Astrocyte (in vitro differentiated cells and primary cell): ENCODE data around the gene LRRC30. TPM values are rescaled to one million over a fixed set of nuclear protein-coding genes. Genes with fewer than 3 reads are reported as not detected.

Experiments
- DNase-seq: peaks from one replicate; pipeline ENCODE4 v3.0.0-alpha.2; 2010; ENCODE audit warnings: low read depth
- FAIRE-seq: peaks from 2 replicates; lab custom pipeline; 2011; peaks lifted over from hg19 to GRCh38; lab: Jason Lieb, UNC
- H2AFZ ChIP-seq: 2 replicates; pipeline ENCODE4 v1.6.0; 2012; ENCODE audit warnings: low read depth, low read length, inconsistent platforms
- H3K27ac ChIP-seq: 2 replicates; pipeline ENCODE4 v1.5.1; 2011; ENCODE audit warnings: low read depth, low read length, inconsistent platforms
- H3K27me3 ChIP-seq: 2 replicates; pipeline ENCODE4 v1.6.0; 2011; ENCODE audit warnings: low read length, inconsistent platforms; ENCODE audit not compliant: insufficient read depth
- H3K36me3 ChIP-seq: 2 replicates; pipeline ENCODE4 v1.5.1; 2011; ENCODE audit warnings: low read length, inconsistent platforms; ENCODE audit not compliant: insufficient read depth
- H3K4me1 ChIP-seq: 2 replicates; pipeline ENCODE4 v1.5.1; 2011; ENCODE audit warnings: low read length, inconsistent platforms; ENCODE audit not compliant: insufficient read depth
- H3K4me2 ChIP-seq: 2 replicates; pipeline ENCODE4 v1.6.0; 2012; ENCODE audit warnings: low read length, inconsistent platforms
- H3K4me3 ChIP-seq: 2 replicates; pipeline ENCODE4 v1.5.1; 2011; ENCODE audit warnings: low read depth, mild to moderate bottlenecking, low read length, inconsistent platforms; ENCODE audit not compliant: insufficient read depth
- H3K79me2 ChIP-seq: 2 replicates; pipeline ENCODE4 v1.6.0; 2012; ENCODE audit warnings: mild to moderate bottlenecking, low read length, inconsistent platforms; ENCODE audit not compliant: insufficient read depth
- H3K9ac ChIP-seq: 2 replicates; pipeline ENCODE4 v1.6.0; 2012; ENCODE audit warnings: mild to moderate bottlenecking, low read length, inconsistent platforms
- H3K9me3 ChIP-seq: 2 replicates; pipeline ENCODE4 v1.5.1; 2012; ENCODE audit warnings: low read depth, mild to moderate bottlenecking, low read length, inconsistent platforms; ENCODE audit not compliant: insufficient read depth
- H4K20me1 ChIP-seq: 2 replicates; pipeline ENCODE4 v1.6.0; 2012; ENCODE audit warnings: low read length, inconsistent platforms; ENCODE audit not compliant: insufficient read depth
- H3K27ac Mint-ChIP-seq: one replicate; pipeline ENCODE4 v1.8.0; 2021; ENCODE audit warnings: mild to moderate bottlenecking, mixed read lengths; ENCODE audit not compliant: unreplicated experiment
- H3K27me3 Mint-ChIP-seq: one replicate; pipeline ENCODE4 v1.8.0; 2021; ENCODE audit warnings: low read depth, mixed read lengths; ENCODE audit not compliant: unreplicated experiment
- H3K36me3 Mint-ChIP-seq: one replicate; pipeline ENCODE4 v1.8.0; 2021; ENCODE audit warnings: low read depth, mixed read lengths; ENCODE audit not compliant: unreplicated experiment
- H3K4me1 Mint-ChIP-seq: one replicate; pipeline ENCODE4 v1.8.0; 2021; ENCODE audit warnings: low read depth, mixed read lengths; ENCODE audit not compliant: unreplicated experiment
- H3K4me3 Mint-ChIP-seq: one replicate; pipeline ENCODE4 v1.8.0; 2021; ENCODE audit warnings: mild to moderate bottlenecking, moderate library complexity, mixed read lengths; ENCODE audit not compliant: unreplicated experiment
- H3K9me3 Mint-ChIP-seq: one replicate; pipeline ENCODE4 v1.8.0; 2021; ENCODE audit warnings: mild to moderate bottlenecking, mixed read lengths; ENCODE audit not compliant: unreplicated experiment
- EZH2 ChIP-seq: IDR thresholded peaks from 2 replicates; pipeline ENCODE4 v1.6.1; 2012; ENCODE audit warnings: mild to moderate bottlenecking, low read length, inconsistent platforms; ENCODE audit not compliant: insufficient read depth
- total RNA-seq: library from RNA; stranded (reverse); gene quantifications from 2 replicates; pipeline ENCODE4 v1.2.1, GENCODE V29; 2021
- TF ChIP-seq, protein P1 (sequence below): IDR thresholded peaks from 2 replicates; pipeline ENCODE4 v1.5.1; 2011; ENCODE audit warnings: low read depth, mild to moderate bottlenecking, inconsistent platforms, low read length, moderate library complexity; ENCODE audit not compliant: insufficient read depth

Gene LRRC30
- total RNA-seq, 1 donor from 2014 or later = not detected

DNA sequence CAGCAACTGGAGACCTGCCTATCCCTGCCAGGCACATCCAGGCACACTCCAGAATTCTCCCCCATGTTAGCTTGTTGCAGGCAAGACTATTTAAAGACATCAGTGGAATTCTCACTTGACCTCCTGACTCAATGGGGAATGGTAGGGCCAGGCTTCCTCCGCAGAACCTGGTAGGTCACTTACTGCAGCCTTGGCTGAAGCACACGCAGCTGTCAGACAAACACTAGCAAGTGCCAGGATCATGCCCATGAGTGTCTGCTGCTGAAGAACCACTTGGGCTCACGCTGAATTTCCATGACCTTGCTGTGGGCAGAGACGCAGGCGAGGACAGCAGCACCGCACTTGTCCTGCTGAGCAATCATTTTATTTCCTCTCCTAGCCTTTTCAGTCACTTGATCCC, 3.2 kb downstream of the LRRC30 start:
- Histone ChIP-seq H3K27me3 (no peaks in the 10 kb centered on the region), H4K20me1 (no peaks in the 10 kb centered on the region), H2AFZ (no peak overlapping the region), H3K27ac (no peak overlapping the region), H3K4me1 (no peaks in the 10 kb centered on the region), H3K9me3 (no peaks in the 10 kb centered on the region), H3K9ac (no peak overlapping the region), H3K4me2 (no peak overlapping the region), H3K79me2 (no peaks in the 10 kb centered on the region), H3K36me3 (no peaks in the 10 kb centered on the region), H3K4me3 (no peak overlapping the region)
- Mint-ChIP-seq H3K4me3 (no peak overlapping the region), H3K4me1 (no peaks in the 10 kb centered on the region), H3K36me3 (peaks cover 1% of the 10 kb centered on the region), H3K27me3 (peaks cover 36% of the 10 kb centered on the region), H3K9me3 (no peaks in the 10 kb centered on the region), H3K27ac (no peak overlapping the region)
- DNase-seq (no peak), FAIRE-seq (no peak)
- TF ChIP-seq EZH2 = no peak
- TF ChIP-seq, protein P1, sequence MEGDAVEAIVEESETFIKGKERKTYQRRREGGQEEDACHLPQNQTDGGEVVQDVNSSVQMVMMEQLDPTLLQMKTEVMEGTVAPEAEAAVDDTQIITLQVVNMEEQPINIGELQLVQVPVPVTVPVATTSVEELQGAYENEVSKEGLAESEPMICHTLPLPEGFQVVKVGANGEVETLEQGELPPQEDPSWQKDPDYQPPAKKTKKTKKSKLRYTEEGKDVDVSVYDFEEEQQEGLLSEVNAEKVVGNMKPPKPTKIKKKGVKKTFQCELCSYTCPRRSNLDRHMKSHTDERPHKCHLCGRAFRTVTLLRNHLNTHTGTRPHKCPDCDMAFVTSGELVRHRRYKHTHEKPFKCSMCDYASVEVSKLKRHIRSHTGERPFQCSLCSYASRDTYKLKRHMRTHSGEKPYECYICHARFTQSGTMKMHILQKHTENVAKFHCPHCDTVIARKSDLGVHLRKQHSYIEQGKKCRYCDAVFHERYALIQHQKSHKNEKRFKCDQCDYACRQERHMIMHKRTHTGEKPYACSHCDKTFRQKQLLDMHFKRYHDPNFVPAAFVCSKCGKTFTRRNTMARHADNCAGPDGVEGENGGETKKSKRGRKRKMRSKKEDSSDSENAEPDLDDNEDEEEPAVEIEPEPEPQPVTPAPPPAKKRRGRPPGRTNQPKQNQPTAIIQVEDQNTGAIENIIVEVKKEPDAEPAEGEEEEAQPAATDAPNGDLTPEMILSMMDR = no peak

DNA sequence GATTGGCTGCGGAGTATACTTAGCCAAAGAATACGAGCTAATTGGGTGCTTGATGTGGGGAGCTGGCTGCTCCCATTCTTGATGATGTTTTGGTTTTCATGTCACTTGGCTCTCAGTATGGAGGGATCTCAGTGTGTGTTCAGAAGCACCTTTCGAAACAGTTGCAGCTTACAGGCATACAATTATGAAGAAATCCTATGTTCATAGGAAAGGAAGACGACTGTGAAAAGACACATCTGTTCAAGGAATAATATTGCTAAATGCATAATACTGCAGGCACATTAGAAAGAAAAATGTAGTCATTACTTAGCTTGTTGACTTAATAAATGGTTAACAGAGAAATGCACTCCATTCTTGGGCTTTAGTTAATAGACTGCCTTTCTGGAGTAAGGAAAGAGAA, 4.1 kb downstream of the LRRC30 start:
- Histone ChIP-seq H3K79me2 (no peaks in the 10 kb centered on the region), H3K4me3 (no peak overlapping the region), H3K27me3 (no peaks in the 10 kb centered on the region), H3K9ac (no peak overlapping the region), H2AFZ (no peak overlapping the region), H3K4me1 (no peaks in the 10 kb centered on the region), H3K9me3 (no peaks in the 10 kb centered on the region), H3K27ac (no peak overlapping the region), H3K36me3 (no peaks in the 10 kb centered on the region), H3K4me2 (no peak overlapping the region), H4K20me1 (no peaks in the 10 kb centered on the region)
- H3K9me3 Mint-ChIP-seq = no peaks in the 10 kb centered on the region
- no peak overlapping the region for H3K4me3 Mint-ChIP-seq
- no peak overlapping the region for H3K27ac Mint-ChIP-seq
- H3K4me1 Mint-ChIP-seq = no peaks in the 10 kb centered on the region
- peaks cover 36% of the 10 kb centered on the region for H3K27me3 Mint-ChIP-seq
- no peak for DNase-seq
- TF ChIP-seq EZH2 = no peak
- TF ChIP-seq, protein P1 = no peak
- peaks cover 1% of the 10 kb centered on the region for H3K36me3 Mint-ChIP-seq
- FAIRE-seq = no peak

DNA sequence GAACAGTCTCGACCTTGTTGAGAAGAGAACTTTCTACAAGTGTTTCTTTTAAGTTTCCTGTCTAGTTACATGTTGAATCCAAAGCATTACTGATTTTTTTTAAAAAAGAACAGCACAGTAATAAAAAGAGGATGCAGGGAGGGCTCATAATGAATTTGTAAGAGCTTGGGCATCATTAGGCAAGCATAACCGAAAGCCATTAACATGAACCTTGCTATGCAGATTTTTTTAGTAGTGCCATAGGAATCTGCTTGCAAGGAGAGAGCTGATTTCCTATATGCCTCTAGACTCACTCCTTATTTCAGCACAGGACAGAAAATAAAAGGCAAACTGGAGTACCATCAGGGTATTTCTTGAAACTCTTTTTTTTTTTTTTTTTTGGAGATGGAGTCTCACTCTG, 5.2 kb downstream of the LRRC30 start:
- Histone ChIP-seq H3K9me3 (no peaks in the 10 kb centered on the region), H2AFZ (no peak overlapping the region), H3K27me3 (no peaks in the 10 kb centered on the region), H3K4me2 (no peak overlapping the region), H4K20me1 (no peaks in the 10 kb centered on the region), H3K36me3 (no peaks in the 10 kb centered on the region), H3K9ac (no peak overlapping the region), H3K4me3 (no peak overlapping the region), H3K4me1 (no peaks in the 10 kb centered on the region), H3K27ac (no peak overlapping the region), H3K79me2 (no peaks in the 10 kb centered on the region)
- FAIRE-seq (no peak), DNase-seq (no peak)
- no peak overlapping the region for H3K27ac Mint-ChIP-seq
- no peaks in the 10 kb centered on the region for H3K4me1 Mint-ChIP-seq
- H3K36me3 Mint-ChIP-seq = no peaks in the 10 kb centered on the region
- H3K27me3 Mint-ChIP-seq = peaks cover 28% of the 10 kb centered on the region
- H3K9me3 Mint-ChIP-seq = no peaks in the 10 kb centered on the region
- no peak for TF ChIP-seq EZH2
- TF ChIP-seq, protein P1 = no peak
- H3K4me3 Mint-ChIP-seq = no peak overlapping the region
